Neural cell (in vitro differentiated cells): ENCODE measurements around the gene TEX22. TPM values are rescaled to one million over a fixed set of nuclear protein-coding genes. Genes with fewer than 3 reads are reported as not detected.

Experiments used
- H2AFZ ChIP-seq: fragments of 200-600, 300-800 bp; sonication (generic), shearing (Covaris generic); 2 replicates; pipeline ENCODE4 v1.6.0; 2014; ENCODE audit warnings: low read depth, mild to moderate bottlenecking, antibody characterized with exemption, low read length, moderate library complexity
- H3F3A ChIP-seq: fragments of 200-600 bp; shearing (Covaris generic); 2 replicates; pipeline ENCODE4 v1.6.1; 2016; ENCODE audit warnings: mild to moderate bottlenecking, moderate library complexity, mixed read lengths, antibody characterized with exemption, low read length; ENCODE audit not compliant: insufficient read depth, poor library complexity, severe bottlenecking
- H3K27ac ChIP-seq: fragments of 200-600, 300-800 bp; sonication (generic), shearing (Covaris generic); 2 replicates; pipeline ENCODE4 v1.5.1; 2014; ENCODE audit warnings: mild to moderate bottlenecking, low read length, moderate library complexity
- H3K27me3 ChIP-seq: fragments of 300-800, 200-600 bp; sonication (generic), shearing (Covaris generic); 2 replicates; pipeline ENCODE4 v1.6.0; 2014; ENCODE audit warnings: mild to moderate bottlenecking, low read depth, low read length, moderate library complexity; ENCODE audit not compliant: insufficient read depth
- H3K36me3 ChIP-seq: fragments of 300-800, 200-600 bp; sonication (generic), shearing (Covaris generic); 2 replicates; pipeline ENCODE4 v1.5.1; 2014; ENCODE audit warnings: mild to moderate bottlenecking, antibody characterized with exemption, low read length, moderate library complexity; ENCODE audit not compliant: insufficient read depth
- H3K4me2 ChIP-seq: fragments of 300-800, 200-600 bp; sonication (generic), shearing (Covaris generic); 2 replicates; pipeline ENCODE4 v1.6.0; 2014; ENCODE audit warnings: mild to moderate bottlenecking, low read length
- H3K4me3 ChIP-seq: fragments of 300-800, 200-600 bp; sonication (generic), shearing (Covaris generic); 2 replicates; pipeline ENCODE4 v1.5.1; 2014; ENCODE audit warnings: mild to moderate bottlenecking, low read length, moderate library complexity
- H3K79me2 ChIP-seq: fragments of 200-600 bp; shearing (Covaris generic); replicated peaks from 2 replicates; pipeline ENCODE4 v1.6.0; 2014; ENCODE audit warnings: mild to moderate bottlenecking, low read length, moderate library complexity; ENCODE audit not compliant: insufficient read depth
- H3K9ac ChIP-seq: fragments of 300-800, 200-600 bp; sonication (generic), shearing (Covaris generic); 2 replicates; pipeline ENCODE4 v1.6.1; 2016; ENCODE audit warnings: mild to moderate bottlenecking, low read length, mixed read lengths
- H3K9me2 ChIP-seq: fragments of 200-600 bp; shearing (Covaris generic); 2 replicates; pipeline ENCODE4 v1.6.1; 2016; ENCODE audit warnings: mild to moderate bottlenecking, low read length, mixed read lengths; ENCODE audit not compliant: insufficient read depth
- H3K9me3 ChIP-seq: fragments of 200-600, 300-800 bp; sonication (generic), shearing (Covaris generic); 2 replicates; pipeline ENCODE4 v1.6.1; 2016; ENCODE audit warnings: mild to moderate bottlenecking, mixed run types, low read length, moderate library complexity, mixed read lengths
- H4K20me1 ChIP-seq: fragments of 200-600 bp; shearing (Covaris generic); 2 replicates; pipeline ENCODE4 v1.6.1; 2016; ENCODE audit warnings: mild to moderate bottlenecking, mixed run types; ENCODE audit not compliant: insufficient read depth
- CTCF ChIP-seq: fragments of 450-650 bp; IDR thresholded peaks from 2 replicates; pipeline ENCODE4 v1.5.1; 2014; ENCODE audit warnings: antibody characterized with exemption, mild to moderate bottlenecking, moderate library complexity; ENCODE audit not compliant: poor library complexity, severe bottlenecking
- EP300 ChIP-seq: fragments of 450-650 bp; conservative IDR thresholded peaks from 2 replicates; pipeline ENCODE4 v1.6.1; 2014; ENCODE audit warnings: antibody characterized with exemption, mild to moderate bottlenecking, moderate library complexity; ENCODE audit not compliant: poor library complexity, severe bottlenecking
- EZH2 ChIP-seq: fragments of 200-600, 300-800 bp; shearing (Covaris generic), sonication (generic); IDR thresholded peaks from 2 replicates; pipeline ENCODE4 v1.6.1; 2014; ENCODE audit warnings: antibody characterized with exemption, low read length, borderline replicate concordance, mild to moderate bottlenecking; ENCODE audit not compliant: insufficient read depth, poor library complexity, severe bottlenecking
- MXI1 ChIP-seq: fragments of 450-650 bp; conservative IDR thresholded peaks from 2 replicates; pipeline ENCODE4 v1.6.1; 2014; ENCODE audit warnings: antibody characterized with exemption, mild to moderate bottlenecking; ENCODE audit not compliant: poor library complexity, severe bottlenecking
- POLR2AphosphoS5 ChIP-seq: IDR thresholded peaks from 2 replicates; pipeline ENCODE4 v1.6.1; 2012
- RAD21 ChIP-seq: fragments of 450-650 bp; conservative IDR thresholded peaks from 2 replicates; pipeline ENCODE4 v1.6.1; 2014; ENCODE audit warnings: antibody characterized with exemption, mild to moderate bottlenecking, moderate library complexity
- REST ChIP-seq: IDR thresholded peaks from 2 replicates; pipeline ENCODE4 v1.6.1; 2012; ENCODE audit warnings: borderline replicate concordance
- SMC3 ChIP-seq: fragments of 450-650 bp; conservative IDR thresholded peaks from 2 replicates; pipeline ENCODE4 v1.6.1; 2014; ENCODE audit warnings: antibody characterized with exemption, mild to moderate bottlenecking, moderate library complexity; ENCODE audit not compliant: poor library complexity
- TAF1 ChIP-seq: IDR thresholded peaks from 2 replicates; pipeline ENCODE4 v1.6.1; 2012; ENCODE audit warnings: low read depth
- polyA plus RNA-seq: library from polyadenylated mRNA; depleted of rRNA; stranded (reverse); fragments of >200 nt; gene quantifications from 2 replicates; pipeline ENCODE4 v1.2.3, GENCODE V29; 2014

Gene TEX22
- polyA plus RNA-seq, 1 donor from 2014 or later = 0.22 TPM

- Histone ChIP-seq H3K27ac (no peak overlapping the region), H3K27me3 (no peaks in the 10 kb centered on the region), H3K4me3 (no peak overlapping the region), H3K9ac (no peak overlapping the region), H3K9me3 (no peaks in the 10 kb centered on the region), H3K4me2 (no peak overlapping the region), H3K36me3 (no peaks in the 10 kb centered on the region), H3K79me2 (peaks cover 8% of the 10 kb centered on the region), H4K20me1 (peaks cover 3% of the 10 kb centered on the region), H3F3A (no peaks in the 10 kb centered on the region), H2AFZ (no peak overlapping the region), H3K9me2 (no peaks in the 10 kb centered on the region)
- no peak for TF ChIP-seq RAD21
- no peak for TF ChIP-seq EP300
- no peak for TF ChIP-seq EZH2
- TF ChIP-seq TAF1 = no peak
- TF ChIP-seq MXI1 = no peak
- TF ChIP-seq POLR2AphosphoS5 = no peak
- no peak for TF ChIP-seq REST
- no peak for TF ChIP-seq CTCF
- TF ChIP-seq SMC3 = no peak
These were observed 48.3 kb upstream of the TEX22 start for GRCh38 chr14:105349992-105350391.

DNA sequence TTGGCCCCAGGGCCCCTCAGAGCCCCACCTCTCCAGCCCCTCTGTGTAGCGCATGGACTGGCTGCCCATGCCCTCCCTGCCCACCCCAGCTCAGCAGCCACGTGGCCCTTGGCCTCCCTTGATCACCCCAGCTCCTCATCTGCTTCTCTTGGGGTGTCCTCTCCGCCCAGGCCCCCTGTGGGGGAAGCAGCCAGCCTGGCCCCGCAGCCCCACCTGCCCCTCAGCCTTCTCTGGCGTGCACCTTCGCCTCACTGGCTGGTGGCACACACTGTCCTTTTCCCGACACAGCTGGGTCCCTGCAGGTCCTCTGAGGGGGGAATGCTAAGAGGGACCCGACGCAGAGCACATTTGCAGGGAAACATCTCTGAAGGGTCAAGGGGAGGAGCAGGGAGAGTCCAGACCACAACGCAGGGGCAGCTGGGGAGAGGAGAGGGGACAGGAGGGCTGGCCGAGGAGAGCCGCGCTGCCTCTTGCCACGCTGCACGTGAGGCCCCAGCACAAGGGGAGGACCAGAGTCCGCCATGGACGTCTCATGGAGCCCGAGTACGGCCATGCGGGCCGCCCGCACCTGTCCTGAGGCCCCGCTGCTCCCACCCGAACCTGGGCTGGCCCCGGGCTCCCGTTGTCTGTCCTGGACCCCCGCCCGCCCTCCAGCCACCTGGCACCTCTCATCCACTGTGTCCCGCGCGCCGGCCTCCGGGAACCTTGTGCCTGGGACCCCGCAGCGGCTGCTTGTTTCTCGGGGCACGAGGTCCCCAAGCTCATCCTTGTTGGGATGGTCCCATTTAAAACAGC is 47.7 kb upstream of the TEX22 start:
- H3K4me2 ChIP-seq = no peak overlapping the region
- no peaks in the 10 kb centered on the region for H3F3A ChIP-seq
- H3K4me3 ChIP-seq = no peak overlapping the region
- H3K9me3 ChIP-seq = no peaks in the 10 kb centered on the region
- peaks cover 4% of the 10 kb centered on the region for H3K79me2 ChIP-seq
- no peaks in the 10 kb centered on the region for H3K27me3 ChIP-seq
- no peak overlapping the region for H3K9ac ChIP-seq
- H4K20me1 ChIP-seq = peaks cover 3% of the 10 kb centered on the region
- TF ChIP-seq TAF1 (no peak), MXI1 (no peak), EP300 (no peak)
- no peak overlapping the region for H3K27ac ChIP-seq
- no peaks in the 10 kb centered on the region for H3K36me3 ChIP-seq
- no peak overlapping the region for H2AFZ ChIP-seq
- no peaks in the 10 kb centered on the region for H3K9me2 ChIP-seq
